HG03442 (cell line): ENCODE results near the gene CDH4.

ENCODE experiments used
- ATAC-seq: cut with Tn5 transposase; IDR thresholded peaks from one replicate; pipeline ENCODE4 v1.9.1; 2021; ENCODE audit warnings: mild to moderate bottlenecking, moderate library complexity; ENCODE audit not compliant: unreplicated experiment

The CDH4 gene

DNA sequence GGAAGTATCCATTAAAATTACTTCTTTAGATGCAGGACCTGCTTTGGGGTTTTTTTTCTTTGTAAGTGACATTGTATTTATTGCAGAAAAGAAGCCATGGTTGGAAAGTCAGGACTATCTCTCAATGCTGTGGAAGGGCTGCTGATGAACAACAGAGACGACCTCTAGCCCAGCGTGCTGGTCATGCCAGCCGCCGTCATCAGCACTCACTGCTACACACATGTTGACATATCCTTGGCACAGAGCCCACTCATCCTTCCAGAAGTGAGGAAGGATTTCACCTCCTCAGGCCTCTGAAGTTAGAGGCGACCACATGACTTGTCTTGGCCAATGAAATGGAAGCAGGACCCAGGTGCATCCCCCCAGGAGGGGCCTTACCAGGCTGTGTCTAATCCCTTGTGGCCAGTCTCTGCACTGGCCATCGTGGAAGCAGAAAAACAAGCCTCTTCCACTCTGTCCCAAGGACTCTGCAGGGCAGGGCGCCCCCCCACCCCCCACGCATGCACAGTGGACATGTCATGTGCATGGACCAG is 470.2 kb downstream of the CDH4 start:
- ATAC-seq: no peak

DNA sequence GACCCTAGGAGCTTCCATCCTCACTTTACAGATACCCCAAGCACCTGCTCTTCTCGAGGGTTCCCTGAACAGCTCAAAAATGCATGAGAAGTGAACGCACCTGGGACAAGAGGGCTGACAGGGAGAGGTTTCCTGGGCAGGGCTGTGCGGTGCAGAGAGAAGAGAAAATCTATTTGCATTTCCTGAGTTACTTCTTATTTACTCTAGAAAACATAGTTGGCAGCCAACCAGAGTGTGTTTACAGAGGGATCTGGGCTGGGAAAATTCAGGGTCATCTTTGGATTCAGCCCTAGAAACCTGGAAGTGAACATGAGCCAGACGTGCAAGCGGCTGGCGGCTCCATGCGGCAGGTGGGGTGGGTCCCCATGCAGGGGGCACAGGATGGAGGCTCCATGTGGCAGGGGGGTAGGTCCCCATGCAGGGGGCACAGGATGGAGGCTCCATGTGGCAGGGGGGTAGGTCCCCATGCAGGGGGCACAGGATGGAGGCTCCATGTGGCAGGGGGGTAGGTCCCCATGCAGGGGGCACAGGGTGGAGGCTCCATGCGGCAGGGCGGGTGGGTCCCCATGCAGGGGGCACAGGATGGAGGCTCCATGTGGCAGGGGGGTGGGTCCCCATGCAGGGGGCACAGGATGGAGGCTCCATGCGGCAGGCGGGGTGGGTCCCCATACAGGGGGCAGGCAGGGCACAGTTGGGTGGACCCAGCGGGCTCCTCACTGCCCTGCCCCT is 471.6 kb downstream of the CDH4 start:
- no peak for ATAC-seq

DNA sequence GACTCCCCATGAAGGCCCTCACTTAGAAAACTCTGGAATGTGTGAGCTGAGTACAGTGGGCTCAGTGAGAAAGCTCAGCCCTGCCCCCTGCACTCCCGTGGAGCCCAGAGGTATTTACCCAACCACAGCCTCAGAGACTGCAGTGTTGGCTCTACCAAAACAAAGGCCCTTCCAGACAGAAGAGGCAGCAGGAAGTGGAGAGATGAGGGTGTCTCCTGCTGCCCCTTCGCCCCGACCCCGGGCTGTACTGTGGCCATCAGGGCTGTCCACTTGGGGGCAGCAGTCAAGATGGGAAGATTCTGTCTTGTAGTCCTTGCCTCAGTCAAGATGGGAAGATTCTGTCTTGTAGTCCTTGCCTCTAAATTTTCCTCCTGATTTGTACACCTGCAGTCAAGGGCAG is 472.3 kb downstream of the CDH4 start:
- ATAC-seq: no peak

DNA sequence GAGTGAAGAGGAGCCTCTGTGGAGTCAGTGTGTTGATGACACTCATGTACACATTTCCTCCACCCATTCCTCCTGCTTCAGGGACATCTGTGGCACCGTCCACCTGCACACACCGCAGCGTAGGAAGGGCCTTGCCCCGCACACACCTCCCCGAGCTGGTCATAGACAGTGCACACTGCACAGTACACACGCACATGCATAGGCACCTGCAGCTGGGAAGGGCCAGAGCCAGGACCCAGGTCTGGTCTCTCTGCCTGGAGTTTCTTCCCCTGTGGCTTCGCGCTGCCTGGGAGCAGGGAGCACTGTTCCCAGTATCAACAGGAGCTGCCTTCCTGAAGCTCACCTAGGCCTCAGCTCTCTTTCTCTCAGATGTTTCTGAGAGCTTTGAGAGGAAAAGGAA is 473.1 kb downstream of the CDH4 start:
- no peak for ATAC-seq

DNA sequence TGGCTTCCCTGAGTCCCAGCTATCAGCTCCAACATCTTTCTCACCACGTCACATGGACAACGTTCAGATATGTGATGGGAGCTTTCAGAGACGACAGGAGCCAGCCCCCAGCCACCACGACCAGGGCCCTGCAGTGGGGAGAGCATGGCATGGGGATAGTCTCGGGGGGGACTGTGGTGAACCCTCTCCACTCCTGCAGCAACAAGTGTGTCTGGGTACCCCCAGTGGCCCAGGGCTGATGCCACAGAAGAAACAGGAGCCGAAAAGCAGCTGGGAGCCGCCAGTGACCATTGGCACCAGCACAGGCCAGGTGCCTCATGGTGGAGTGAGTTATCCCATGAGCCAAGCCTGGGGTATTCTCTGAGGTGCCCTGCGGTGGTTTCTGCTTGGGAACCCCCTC is 473.9 kb downstream of the CDH4 start:
- no peak for ATAC-seq

DNA sequence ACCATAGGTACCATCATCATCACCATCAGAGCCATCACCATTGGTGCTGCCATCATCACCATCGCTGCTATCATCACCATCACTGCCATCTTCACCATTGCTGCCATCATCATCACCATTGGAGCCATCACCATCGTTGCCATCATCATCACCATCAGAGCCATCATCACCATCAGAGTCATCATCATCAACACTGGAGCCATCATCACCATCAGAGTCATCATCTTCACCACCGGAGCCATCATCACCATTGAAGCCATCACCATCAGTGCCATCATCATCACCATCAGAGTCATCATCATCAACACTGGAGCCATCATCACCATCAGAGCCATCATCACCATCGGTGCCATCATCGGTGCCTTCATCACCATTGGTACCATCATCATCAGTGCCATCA is 474.9 kb downstream of the CDH4 start:
- no peak for ATAC-seq

DNA sequence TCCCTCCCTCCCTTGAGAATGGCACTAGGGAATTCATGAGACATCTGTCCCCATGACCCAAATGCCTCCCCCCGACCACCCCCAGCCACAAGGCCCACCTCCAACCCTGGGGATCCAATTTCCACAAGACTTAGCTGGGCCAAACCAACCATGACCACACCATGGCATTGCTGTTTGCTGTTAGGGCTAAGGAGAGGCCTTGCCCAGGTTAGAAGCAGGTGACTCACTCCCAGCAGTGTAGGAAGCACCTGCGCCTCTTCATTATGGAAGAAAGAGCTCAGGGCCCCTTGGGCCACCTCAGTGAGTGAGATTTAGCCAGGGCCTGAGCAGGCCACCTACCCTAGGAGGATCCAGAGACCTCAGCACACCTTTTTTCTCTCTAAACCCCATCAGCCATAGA is 475.7 kb downstream of the CDH4 start:
- no peak for ATAC-seq

DNA sequence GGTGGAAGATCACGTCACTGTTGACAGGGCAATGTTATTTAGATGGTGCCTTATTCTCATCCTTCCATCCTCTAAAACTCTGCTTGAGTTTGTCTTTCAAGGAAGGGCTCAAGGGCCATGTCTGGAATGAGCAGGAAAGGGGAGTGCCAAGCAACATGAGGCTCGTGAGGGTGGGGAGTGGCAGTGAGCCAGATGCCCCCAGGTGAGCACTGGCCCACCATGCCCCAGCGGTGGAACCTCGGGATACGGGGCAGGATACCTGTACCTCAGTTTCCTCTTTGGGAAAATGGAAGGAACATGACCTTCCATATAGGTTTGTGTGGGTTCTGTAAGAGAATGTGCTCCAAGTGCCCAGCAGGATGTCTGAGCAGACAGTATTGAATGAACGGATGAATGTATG is 476.3 kb downstream of the CDH4 start:
- ATAC-seq: no peak

DNA sequence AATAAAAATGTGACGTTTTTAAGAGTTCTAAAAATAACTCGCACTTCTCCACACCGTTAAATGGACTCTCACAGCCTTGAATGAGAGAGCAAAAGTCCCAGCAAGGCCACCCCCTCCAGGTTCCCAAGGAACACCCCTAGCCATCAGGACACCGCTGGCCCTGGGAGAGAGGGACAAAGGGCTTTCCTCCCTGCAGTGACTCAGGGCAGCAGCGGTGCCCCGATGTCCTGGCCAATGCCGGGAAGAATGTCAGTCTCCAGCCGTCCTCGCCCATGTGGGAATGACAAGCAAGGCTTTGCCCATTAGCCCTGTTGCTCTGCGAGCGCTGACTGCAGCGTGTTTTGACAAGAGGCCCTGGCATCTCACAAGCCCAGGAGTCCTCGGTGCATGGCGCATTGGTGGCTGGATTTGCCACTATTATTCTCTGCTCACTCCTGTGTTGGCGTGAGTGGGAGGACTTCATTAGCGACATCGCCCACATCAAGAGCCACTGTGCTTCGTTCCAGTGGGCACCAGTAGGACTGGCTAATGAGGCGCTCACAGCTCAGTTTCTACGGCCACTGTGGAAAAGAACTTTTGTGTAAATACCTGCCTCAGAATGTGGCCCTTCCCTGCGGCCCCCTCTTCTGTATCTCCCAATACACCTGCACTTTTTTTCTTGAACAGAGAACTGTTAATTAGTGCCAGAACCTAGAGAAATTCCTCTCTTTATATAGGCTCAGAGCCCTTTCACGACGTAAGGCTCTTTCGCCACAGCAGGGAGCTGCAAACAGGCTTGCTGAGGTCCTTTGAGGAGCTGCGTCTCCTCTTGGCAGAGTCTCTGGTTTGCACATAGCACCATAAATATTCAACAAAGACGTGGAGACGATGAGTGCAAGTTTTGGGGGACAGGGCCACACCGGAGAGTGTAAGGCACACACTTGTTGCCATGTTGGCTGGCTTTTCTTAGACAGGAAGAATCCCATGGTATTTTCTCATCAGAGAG is 477.0 kb downstream of the CDH4 start:
- ATAC-seq: no peak

DNA sequence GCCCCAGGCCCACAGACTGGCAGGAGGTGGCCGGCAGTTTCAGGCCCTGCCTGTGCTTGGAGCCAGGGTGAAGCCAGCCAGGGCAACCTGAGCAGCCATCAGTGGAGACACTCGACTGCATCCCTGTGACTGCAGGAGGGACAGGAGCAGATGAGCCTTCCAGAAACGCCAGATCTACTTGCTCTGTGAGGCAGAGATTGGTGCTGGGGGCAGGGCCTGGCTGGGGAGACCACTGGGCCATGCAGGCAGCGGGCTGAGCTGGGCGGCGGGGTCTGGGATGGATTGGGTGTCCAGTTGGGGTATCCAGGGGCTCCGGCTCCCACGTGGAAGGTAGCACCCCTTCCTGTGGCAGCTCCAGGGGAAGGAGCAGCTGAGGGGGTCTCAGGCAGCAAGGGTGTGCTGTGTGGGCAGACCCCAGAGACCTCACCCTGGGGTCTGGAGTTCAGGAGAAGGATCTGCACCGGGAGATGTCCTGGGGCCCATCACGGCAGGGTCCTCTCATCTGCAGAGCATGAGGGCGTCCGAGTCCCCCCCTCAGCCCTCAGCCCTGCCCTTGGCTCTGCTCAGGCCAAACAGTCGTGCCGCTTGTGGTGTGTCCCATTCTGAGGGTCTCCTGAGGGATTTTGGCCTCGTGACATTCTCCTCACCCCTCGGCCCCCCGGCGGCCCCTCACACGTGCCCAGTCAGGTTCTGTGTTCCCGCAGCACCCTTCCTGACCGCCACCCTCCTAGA is 478.7 kb downstream of the CDH4 start:
- ATAC-seq: no peak

DNA sequence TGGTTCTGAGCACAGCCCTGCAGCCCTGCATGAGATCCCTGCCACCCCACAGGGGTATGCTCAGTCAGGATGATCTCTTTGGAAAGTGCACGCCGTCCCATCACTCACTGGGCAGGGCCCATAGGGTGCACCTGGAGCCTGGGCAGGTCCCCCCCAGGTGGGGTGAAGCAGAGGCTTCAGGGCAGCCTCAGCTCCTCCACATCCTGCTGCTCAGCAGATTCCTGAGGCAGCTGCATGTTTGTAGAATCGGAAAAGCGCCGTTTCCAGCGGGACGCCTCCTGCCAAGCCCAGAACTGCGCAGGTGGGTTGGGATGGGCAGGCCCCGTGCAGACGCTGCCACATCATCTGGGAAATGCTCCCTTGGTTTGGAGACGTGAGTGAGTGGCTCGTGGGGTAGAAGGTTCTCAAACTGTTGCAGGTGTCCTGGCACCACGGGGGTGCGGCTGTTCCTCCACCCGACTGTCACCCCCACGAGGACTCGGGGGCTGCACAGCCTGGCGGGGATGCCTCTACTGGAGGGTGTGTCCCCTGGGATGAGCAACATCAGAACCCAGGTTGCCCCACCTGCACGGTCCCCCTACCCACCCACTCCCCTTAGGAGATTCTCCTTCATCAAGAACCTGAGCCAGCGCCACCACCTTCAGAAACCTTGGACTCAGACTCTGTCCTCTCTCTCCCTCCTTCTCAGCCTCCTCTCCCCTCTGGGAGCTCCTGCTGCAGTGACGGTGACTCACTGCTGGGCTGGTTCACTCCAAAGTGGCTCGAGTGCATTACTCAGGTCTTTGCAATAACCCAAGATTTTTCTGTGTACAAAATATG is 479.5 kb downstream of the CDH4 start:
- no peak for ATAC-seq

DNA sequence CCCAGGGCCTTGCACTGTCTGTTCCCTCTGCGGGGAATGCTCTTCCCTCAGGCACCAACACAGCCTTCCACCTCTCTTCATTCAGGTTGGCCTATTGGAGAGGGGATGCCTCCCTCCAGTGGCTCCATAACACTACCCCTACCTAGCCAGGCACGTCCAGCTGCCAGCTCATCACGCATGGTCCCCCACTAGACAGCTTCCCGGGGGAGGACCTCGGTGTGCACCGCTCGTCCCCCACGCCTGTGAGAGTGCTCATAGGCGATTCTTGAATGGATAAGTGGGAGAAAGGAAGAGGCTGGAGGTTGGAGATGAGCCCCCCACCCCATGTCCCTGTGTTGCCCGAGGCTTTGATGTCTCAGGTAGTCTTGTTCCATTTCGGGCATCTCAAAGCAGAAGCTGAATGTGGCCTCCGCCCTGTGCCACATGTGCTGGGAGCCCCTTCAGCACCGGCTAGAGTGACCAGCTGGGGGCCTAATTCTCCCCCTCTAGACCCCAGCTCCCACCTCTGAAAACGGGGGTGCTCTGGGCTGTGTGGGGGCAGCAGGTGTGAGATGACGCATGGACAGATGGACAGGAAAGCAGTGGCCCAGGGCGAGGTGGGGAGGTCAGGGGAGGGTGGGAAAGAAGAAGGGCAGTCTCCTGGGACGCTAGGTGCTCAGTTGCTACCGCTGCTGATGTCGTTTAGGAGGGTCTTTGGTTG is 480.6 kb downstream of the CDH4 start:
- no peak for ATAC-seq

DNA sequence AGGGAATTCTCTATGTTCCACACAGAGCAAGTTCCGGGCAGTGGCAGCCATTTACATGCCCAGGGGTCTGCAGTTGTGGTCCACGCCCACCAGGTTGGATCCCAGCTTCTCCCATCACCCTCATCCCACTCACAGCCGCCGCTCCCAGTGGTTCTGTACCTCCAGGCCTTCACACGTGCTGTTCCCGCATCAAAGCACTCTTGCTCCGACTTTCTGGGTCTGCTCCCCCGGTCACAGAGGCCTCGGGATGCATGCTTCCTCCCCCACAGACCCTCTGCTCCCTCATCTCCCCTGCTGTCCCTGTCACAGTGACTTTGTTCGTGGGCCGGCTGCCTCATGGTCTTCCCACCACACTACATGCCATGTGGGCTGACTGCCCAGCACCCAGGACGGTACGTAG is 481.2 kb downstream of the CDH4 start:
- no peak for ATAC-seq

DNA sequence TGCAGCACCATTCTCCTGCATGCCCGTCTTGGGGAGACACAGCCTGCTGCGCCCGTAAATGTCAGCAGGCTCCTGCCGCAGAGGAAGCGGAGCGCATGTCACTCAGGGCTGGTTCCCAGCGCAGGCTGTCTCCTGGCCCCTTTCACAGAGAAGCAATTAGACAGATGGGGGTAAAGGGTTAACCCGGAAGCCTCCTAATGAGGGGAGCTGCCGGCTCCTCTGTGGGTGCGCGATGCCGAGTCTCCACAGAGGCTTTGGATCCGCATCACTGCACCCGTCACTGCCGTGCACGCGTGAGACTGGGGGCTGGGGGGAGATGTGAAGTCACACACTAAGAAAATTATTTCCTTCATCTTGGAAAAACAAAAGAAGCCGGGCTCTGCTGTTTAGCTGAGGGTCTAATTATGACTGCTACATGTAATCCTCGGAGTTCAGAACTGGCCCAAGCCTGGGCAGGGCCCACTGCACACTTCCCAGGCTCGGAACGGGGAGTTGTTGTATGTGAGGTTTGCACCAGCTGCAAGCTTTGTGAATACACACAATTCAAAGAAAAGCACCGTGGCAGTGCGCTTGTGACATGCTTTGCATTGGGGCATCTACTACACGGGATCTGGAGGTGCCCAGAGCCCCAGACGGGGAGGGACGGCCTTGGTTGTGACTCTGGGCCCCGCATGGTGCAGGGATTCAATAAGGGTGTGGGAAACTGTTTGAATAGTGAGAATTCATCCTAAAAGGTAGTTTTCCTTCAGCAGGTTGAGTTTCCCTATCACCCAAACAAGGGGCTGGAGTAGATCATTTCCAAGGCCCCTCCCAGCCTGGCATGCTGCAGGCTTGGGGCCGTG is 482.1 kb downstream of the CDH4 start:
- ATAC-seq: no peak

DNA sequence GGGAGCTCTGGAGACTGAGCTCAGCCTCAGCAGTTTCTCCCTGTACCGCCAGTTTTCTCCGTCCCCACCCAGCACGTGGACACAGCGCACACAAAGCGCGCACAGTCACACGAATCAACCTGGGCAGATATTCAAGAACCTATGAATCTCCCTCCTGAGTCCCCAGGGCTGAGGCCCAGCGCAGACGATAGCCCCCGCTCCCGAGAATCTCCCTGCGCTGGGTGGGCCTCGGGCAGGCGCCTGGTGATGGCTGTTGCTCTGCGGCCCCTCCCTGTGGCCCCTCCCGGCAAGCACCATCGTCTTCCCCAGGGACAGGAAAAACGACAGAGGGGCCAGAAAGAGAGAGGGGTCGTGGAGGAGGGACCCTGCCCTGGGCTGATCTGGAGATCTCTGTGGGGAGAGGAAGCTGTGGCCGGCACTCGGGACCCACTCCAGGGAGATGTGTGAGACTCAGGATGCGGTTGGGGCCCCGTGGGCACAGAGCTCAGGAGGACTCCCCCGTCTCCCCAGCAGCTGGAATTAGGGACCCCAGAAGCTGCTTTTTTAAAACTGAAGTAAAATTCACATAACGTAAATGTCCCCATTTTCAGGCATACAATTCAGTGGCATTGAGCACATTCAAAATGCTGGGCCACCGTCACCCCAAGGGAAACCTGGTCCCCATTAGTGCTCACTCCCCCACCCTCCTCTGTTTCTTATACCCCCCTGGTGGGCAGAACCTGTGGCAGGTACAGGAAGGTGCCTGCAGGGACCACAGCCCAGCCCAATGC is 482.9 kb downstream of the CDH4 start:
- no peak for ATAC-seq

DNA sequence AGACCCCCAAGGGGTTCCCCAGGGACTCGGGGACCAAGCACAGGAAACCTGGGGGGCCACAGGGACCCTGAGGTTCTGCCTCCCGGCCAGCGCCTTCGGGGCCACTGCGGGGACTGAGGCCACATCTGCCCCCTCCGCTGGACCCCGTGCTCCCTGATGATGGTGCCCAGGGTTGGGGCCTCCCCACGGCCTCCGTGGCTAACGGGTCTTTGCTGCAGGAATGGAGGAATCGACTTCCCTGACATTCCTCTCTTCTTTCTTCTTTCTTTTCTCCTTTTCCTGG is 483.4 kb downstream of the CDH4 start:
- ATAC-seq: no peak

DNA sequence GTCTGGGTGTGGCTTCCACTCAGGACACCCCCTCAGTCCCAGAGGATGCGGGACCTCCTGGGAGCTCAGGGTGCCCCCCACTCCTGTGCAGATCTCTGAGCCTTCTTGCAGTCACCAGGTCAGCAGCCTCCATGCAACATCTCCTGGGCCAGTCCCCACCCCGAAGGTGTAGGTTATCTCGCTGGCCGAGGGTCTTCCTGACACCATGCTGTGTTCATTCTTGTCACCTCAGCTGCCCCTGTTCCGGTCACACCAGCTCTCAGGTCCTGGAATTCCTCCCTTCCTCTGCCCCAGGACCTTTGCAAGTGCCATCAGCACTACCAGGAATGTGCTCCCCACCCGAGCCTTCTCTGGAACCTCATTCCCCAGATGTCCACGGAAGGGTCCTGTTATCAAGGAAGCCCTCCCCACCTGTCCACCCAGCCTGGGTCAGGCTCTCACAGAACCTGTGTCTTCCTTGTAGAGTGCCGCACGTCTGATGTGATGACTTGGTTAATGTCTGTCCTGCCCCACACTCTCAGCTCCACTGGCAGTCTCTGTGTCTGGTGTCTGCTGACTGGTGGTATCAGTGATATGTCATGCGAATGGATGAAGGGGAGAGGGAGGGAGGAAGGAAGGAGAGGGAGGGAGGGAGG is 484.1 kb downstream of the CDH4 start:
- ATAC-seq: no peak

DNA sequence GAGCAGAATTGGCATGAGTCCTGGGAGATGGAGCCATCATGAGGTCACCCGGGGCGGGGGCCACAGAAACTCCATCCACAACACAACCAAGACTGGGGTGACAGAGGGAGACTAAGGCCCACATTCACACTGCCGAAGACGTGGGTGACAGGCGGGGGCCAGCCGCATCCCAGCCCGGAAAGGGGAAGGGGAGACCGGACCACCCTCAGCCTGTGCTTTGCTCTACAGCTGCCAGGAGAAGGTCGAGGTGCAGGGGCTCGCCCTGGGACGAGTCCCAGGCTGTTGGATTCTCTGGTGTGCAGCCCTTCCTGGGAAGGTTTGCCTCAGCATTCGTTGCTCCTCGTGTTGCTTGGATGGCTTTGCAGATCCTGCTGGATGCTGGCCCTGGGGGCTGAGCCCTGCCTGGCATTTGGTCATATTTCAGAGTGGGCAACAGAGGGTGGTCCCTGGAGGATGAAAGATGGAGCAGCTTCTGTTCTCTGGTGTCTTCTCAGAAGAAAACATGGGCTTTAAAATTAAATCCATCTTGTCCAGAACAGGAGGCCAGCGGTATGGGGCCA is 484.8 kb downstream of the CDH4 start:
- ATAC-seq: no peak
